GM19043 (cell line): Measurements from ENCODE around the gene ERC2.

ENCODE experiments used
- ATAC-seq: cut with Tn5 transposase; IDR thresholded peaks from one replicate; pipeline ENCODE4 v1.9.1; 2021; ENCODE audit warnings: low read depth; ENCODE audit not compliant: unreplicated experiment

ERC2 gene

DNA sequence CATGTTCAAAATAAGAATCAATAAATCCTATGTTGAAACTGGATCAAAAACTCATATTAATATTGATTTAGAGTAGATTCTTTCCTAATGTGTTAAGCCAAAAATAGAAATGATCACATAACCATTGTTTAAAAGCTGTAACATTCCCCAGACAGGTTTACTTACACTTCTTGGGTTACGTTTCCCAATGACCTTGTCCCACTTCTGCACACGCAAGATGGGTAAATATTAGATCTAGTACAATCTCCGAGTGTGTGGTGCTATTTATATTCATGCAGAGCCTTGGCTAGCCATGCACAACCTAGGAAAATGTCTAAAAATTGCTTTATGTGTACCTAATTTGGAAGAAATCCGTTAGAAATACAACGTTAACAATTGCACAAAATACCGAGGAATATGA, 39.6 kb downstream of the ERC2 start:
- ATAC-seq: no peak

GRCh38 chr3:56424885-56425284, 43.4 kb downstream of the ERC2 start:
- no peak for ATAC-seq

DNA sequence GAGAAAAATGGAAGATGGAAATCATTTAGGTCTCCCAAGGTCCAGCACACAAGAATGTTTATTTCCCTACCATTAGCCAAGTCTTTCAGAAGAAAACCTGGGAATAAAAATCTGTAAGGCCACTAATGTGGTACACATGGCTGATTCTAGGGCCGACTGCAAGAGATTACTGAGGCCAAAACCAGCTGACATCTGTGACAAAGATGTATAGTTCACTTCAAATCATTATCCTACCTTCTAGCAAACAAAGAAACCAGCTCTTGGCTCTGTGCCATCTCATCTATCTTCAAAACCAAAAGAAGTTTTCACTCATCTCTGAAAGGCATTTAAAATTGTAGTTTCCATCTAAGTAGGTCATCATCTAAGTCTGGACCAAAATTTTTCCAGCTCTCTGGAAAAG, 43.9 kb downstream of the ERC2 start:
- no peak for ATAC-seq

GRCh38 chr3:56423661-56424099, 44.6 kb downstream of the ERC2 start:
- ATAC-seq: no peak

- no peak for ATAC-seq
Observed at GRCh38 chr3:56422316-56422715, 46.0 kb downstream of the ERC2 start.

GRCh38 chr3:56421205-56421604, 47.1 kb downstream of the ERC2 start:
- ATAC-seq: no peak

GRCh38 chr3:56415652-56416051, 52.6 kb downstream of the ERC2 start:
- ATAC-seq: no peak

GRCh38 chr3:56413911-56414310, 54.4 kb downstream of the ERC2 start:
- ATAC-seq: no peak

DNA sequence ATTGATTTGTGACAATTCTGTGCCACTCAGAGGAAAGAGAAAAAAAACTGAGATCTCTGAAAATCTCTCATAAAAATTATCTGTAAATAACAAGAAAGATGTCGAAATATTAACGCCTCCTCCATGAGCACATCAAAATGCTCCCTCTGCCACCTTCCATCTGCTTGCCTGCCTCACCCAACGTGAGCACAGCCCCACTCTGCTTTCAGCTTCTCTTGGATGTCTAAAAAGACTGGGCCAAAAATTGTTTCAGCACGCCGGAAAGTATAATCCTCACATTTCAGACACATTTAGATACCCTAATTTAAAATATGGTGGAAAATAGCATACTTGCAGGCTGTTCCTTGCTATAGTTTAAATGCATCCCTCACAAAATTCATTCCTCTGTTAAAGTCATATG, 57.1 kb downstream of the ERC2 start:
- no peak for ATAC-seq

GRCh38 chr3:56410576-56410975, 57.7 kb downstream of the ERC2 start:
- no peak for ATAC-seq

- ATAC-seq: no peak
Observed at GRCh38 chr3:56409790-56410189, 58.5 kb downstream of the ERC2 start.

- ATAC-seq: no peak
Observed at GRCh38 chr3:56408761-56409196, 59.5 kb downstream of the ERC2 start.

GRCh38 chr3:56406826-56407515, 61.3 kb downstream of the ERC2 start:
- ATAC-seq: no peak

GRCh38 chr3:56404884-56405283, 63.4 kb downstream of the ERC2 start:
- no peak for ATAC-seq

- ATAC-seq: no peak
Observed at GRCh38 chr3:56398659-56399058, 69.6 kb downstream of the ERC2 start.

DNA sequence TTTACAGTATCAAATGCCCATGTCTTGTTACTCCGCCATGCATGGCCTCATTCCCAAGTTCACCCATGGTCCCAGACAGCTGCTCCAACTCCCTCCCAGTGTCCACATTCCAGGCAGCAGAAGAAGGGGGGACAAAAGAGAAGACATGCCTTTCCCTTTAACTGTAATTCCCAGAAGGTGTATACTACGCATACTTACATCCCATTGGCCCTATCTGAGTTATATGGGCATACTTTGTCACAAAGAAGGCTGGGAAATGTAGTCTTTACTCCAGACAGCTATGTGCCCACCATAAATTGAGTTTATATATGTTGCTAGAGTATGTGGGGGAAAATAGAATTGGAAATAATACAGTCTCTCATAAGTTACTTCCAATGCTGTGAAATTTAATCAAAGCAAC, 70.5 kb downstream of the ERC2 start:
- ATAC-seq: no peak

DNA sequence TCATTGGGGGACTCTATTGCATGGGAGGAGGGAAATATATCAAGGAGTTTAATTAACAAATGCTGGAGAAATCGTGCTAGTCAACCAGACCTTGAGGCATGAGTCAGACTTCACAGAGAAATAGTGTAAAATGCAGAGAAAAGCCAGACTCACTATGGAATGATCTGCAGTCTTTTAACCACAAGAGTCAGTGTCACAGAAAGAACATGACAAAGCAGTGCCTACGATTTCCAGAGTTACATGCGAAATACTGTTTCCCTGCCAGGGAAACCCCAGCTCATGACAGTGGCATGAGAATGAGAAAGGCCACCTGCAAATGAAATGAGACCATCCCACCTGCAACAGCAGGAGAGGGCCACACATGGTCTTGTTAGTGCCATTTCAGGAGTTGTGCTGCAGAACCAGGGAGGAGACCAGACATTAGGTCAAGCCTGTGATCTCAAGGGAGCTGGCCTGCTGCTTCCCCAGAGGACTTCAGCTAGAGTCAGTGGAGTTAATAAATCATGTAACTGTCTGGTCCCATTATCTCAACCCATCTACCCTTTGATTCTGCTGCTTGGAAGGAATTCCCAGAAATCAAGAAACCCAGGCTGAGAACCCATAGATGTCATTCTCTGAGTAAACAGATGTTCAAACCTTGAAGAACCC, 79.0 kb downstream of the ERC2 start:
- ATAC-seq: no peak

DNA sequence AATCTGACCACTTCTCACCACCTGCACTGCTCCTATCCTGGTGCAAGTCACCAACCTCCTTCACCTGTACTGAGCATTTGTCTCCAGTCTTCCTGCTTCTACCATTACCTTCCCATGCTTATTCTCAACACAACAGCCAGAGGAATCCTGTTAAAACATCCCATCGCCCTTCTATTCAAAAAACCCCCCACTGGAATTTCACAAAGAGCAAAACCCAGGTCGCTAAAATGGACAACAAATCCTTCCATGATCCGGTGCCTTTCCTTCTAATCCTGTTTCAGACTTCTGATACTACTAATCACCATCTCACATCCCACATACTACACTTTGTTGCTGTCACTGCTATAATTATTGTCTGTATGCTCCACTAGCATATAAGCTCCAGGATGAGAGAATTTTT, 85.2 kb downstream of the ERC2 start:
- no peak for ATAC-seq

- no peak for ATAC-seq
Observed at GRCh38 chr3:56379723-56380287, 88.5 kb downstream of the ERC2 start.

- ATAC-seq: no peak
Observed at GRCh38 chr3:56375654-56376053, 92.6 kb downstream of the ERC2 start.

DNA sequence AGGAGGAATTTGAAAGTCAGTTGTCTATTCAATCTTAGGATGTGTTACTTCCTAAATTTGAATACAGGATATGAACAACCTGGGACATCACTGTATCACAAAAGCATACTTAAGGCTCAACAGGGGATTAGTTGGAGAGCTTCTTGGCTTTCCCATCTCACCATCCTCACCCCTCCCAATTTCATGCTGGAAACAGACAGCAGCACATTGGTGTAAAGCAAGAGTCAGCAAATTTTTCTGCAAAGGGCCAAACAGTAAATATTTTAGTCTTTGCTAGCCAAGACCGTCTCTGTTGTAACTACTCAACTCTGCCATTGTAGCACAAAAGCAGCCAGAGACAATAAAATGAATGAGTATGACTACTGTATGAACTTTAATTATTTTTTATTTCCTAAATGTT, 94.9 kb downstream of the ERC2 start:
- ATAC-seq: no peak
